ENCODE measurements around the gene ZCCHC24. TPM values are rescaled to one million over a fixed set of nuclear protein-coding genes. Genes with fewer than 3 reads are reported as not detected.

ZCCHC24 gene
- total RNA-seq, 1 donor from 2014 or later: 34.7 TPM

DNA sequence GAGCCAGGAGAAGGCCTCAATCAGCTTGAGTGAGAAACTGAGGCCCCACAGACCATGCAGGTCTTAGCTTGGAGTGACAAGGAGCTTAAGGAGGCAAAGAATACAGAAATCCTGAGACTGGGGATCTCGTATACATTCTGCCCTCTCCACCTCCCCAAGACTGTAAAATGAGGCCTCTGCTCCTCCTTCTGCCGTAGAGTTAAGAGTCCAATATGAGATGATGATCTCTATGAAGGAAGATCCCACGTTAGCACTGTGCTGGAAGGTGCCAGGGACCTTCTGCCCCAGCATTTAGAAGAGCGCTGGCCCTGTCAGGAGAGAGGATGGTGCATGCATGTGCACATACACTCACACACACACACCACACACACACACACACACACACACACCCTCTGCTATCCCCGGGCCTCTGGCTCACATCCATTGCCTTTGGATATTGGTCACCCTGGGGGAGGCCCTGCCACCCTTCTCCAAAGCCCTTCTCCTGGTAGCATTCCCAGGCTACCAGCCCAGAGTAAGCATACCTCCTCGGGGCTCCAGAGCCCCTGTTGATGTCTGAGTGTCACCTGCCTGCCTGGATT is 15.0 kb downstream of the ZCCHC24 start:
- no peak for DNase-seq
- Histone ChIP-seq H3K27ac (no peak overlapping the region), H3K36me3 (peaks cover 57% of the 10 kb centered on the region), H3K9me3 (no peaks in the 10 kb centered on the region), H3K4me3 (no peak overlapping the region), H3K27me3 (ENCODE audit: low read depth) (no peaks in the 10 kb centered on the region), H3K4me1 (peaks cover 29% of the 10 kb centered on the region)
- no peak for TF ChIP-seq CTCF (IDR thresholded peaks at IDR 0.05)
- ATAC-seq: no peak
- intact Hi-C loops (cut with DNase I): no loop called here

DNA sequence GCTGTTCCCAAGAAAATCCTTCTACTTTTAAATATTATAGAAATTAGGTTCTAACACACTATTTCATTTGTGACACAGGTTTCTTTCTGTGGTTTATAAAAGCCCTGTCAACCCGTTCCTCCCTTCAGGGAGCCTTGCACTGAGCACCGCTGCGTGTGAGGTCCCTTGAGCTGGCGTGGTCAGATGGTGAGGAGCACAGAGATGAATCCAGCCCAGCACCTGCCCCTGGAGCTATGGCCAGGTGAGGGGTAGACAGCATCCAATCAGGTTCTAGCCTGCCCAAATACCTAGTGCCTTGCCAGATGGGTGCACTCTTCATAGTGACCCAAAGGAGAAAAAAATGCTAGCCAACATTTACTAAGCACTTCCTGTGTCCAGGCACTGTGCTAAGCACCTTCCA is 15.7 kb downstream of the ZCCHC24 start:
- ATAC-seq: no peak
- Histone ChIP-seq H3K4me1 (peaks cover 31% of the 10 kb centered on the region), H3K36me3 (peaks cover 63% of the 10 kb centered on the region), H3K4me3 (no peak overlapping the region), H3K27ac (no peak overlapping the region), H3K27me3 (ENCODE audit: low read depth) (no peaks in the 10 kb centered on the region), H3K9me3 (no peaks in the 10 kb centered on the region)
- TF ChIP-seq CTCF (IDR thresholded peaks at IDR 0.05): no peak
- DNase-seq: no peak
- intact Hi-C loops (cut with DNase I): no loop called here

DNA sequence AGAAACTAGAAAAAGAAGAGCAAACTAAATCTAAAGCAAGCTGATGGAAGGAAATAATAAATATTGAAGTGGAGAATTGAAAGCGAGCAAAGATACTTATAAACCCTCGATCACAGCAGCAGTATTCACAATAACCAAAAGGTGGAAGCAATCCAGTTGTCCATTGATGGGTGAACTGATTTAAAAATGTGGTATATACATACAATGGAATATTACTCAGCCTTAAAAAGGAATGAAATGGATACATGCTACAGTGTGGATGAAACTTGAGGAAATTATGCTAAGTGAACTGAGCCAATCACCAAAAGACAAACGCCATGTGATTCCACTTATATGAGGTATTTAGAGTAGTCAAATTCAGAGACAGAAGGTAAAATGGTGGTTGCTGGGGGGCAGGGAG is 17.5 kb downstream of the ZCCHC24 start:
- H3K36me3 ChIP-seq: peaks cover 54% of the 10 kb centered on the region
- no peaks in the 10 kb centered on the region for H3K27me3 ChIP-seq (ENCODE audit: low read depth)
- intact Hi-C loops (cut with DNase I): no loop called here
- H3K27ac ChIP-seq: no peak overlapping the region
- DNase-seq (no peak), ATAC-seq (no peak)
- H3K9me3 ChIP-seq: no peaks in the 10 kb centered on the region
- no peak for TF ChIP-seq CTCF (IDR thresholded peaks at IDR 0.05)
- H3K4me3 ChIP-seq: no peak overlapping the region
- H3K4me1 ChIP-seq: peaks cover 32% of the 10 kb centered on the region

DNA sequence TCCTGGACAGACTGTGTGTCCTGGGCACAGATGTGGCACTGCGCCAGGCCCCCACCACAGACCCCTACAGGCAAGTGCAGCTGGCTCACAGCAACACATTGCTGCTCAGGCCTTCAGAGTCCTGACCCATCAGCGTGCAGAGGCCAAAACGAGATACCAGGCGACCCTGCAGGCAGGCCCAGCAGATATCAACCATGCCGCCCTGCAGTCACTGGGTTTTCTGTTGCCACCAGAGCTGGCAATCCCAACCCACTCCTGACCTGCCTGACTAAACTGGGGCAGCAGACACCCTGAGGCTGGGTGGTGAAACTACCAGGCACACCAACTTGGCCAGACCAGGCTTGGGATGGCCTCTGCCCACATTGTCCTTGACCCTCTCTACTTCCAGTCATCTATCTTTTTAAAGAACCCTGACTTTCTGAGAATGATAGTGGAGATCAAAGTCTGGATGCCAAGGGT is 20.3 kb downstream of the ZCCHC24 start:
- Histone ChIP-seq H3K36me3 (peaks cover 28% of the 10 kb centered on the region), H3K9me3 (no peaks in the 10 kb centered on the region), H3K4me1 (peaks cover 48% of the 10 kb centered on the region), H3K27me3 (ENCODE audit: low read depth) (no peaks in the 10 kb centered on the region), H3K27ac (peak overlapping the region; percentile 36), H3K4me3 (no peak overlapping the region)
- ATAC-seq: no peak
- no peak for TF ChIP-seq CTCF (IDR thresholded peaks at IDR 0.05)
- DNase-seq: peak; percentile 41
- intact Hi-C loops (cut with DNase I): no loop called here

DNA sequence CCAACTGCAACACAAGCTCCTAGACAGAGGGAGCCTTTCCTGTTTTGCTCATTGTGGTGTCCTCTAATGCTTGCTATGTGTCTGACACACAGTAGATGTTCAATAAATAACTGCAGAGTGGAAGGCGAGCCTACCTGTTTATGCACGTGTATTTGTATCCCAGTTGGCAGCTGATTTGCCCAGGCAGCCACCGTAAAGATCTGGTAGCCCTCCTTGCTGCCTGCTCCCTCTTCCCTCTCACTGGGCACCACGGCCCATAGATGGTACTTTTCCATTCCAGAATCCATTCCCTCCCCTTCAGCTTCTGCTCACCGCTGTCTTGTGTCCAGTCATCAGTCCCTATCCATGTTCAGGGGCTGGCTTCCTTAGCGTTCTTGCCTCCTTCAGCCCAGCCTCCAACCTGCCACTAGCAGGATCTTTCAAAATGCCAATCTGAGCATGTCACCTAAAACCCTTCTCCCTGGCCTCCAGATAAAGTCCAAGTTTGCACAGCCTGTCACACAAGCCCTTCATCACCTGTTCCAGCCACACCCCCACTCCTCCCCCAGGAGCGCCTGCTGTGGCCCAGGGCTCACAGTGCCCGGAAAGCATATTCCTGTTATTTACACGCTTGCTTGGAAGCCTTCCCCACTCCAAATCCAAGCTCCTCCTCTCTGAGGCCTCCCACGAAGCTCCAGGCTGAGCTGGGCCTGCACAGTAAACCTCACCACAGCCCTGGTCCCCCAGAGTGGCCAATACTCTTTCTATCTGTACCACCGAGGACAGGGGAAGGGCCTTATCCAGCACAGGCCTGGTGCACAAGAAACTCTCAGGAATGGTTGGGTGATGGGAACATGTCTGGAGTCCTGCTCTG is 21.0 kb downstream of the ZCCHC24 start:
- DNase-seq: peak; percentile 70
- peak; percentile 89 to 90 for ATAC-seq
- Histone ChIP-seq H3K36me3 (peaks cover 22% of the 10 kb centered on the region), H3K27ac (peak overlapping the region; percentile 36), H3K27me3 (ENCODE audit: low read depth) (no peaks in the 10 kb centered on the region), H3K4me1 (peaks cover 54% of the 10 kb centered on the region), H3K9me3 (no peaks in the 10 kb centered on the region), H3K4me3 (no peak overlapping the region)
- intact Hi-C loops (cut with DNase I): no loop called here
- TF ChIP-seq CTCF (IDR thresholded peaks at IDR 0.05): no peak
